K562 (cell line): ENCODE measurements around the gene ASPHD1. TPM values are rescaled to one million over a fixed set of nuclear protein-coding genes. Genes with fewer than 3 reads are reported as not detected.
A peak's percentile ranks its signal among the peaks of the same experiment; 100 is the strongest.

Experiments
- ATAC-seq: fragments of 200-7000 bp; cut with Tn5 transposase; 3 replicates; pipeline ENCODE4 v1.9.1; 2020; ENCODE audit warnings: moderate library complexity
- BruUV-seq: library from RNA; stranded (reverse); fragments of 400-500 nt; replicated peaks from 2 replicates; lab custom pipeline; 2021; lab: Mats Ljungman, UMichigan
- CTCF ChIA-PET: fragments of 300-600 bp; formaldehyde crosslinking; extraction: SDS; loops from one replicate; lab custom pipeline; 2021; ENCODE audit warnings: low intra/inter-chr PET ratio; lab: Yijun Ruan, JAX
- POLR2A ChIA-PET: fragments of 300-600, 350-650 bp; sonication (Branson Sonifier 250); formaldehyde crosslinking; extraction: SDS; loops from one replicate; lab custom pipeline; 2021; ENCODE audit warnings: antibody characterized with exemption, inconsistent platforms; lab: Yijun Ruan, JAX
- DNase-seq, 4 experiments: peaks; one replicate each; pipeline versions ENCODE4 v3.0.0 to v3.0.0-alpha.2; 2011 to 2018; ENCODE audit warnings: low spot score in 3 of 4, mixed read lengths in 3 of 4; ENCODE audit errors: extremely low read depth in 1 of 4
- FAIRE-seq: peaks from 2 replicates; lab custom pipeline; 2011; peaks lifted over from hg19 to GRCh38; lab: Jason Lieb, UNC
- H2AFZ ChIP-seq: 2 replicates; pipeline ENCODE4 v1.6.0; 2011; ENCODE audit warnings: low read depth, low read length, control low read depth, inconsistent platforms
- H3K27ac ChIP-seq: fragments of 200-600 bp; 3 replicates; pipeline ENCODE4 v1.8.0; 2011; ENCODE audit warnings: low read depth, mild to moderate bottlenecking, control low read depth, inconsistent platforms, low read length, moderate library complexity, mixed read lengths; ENCODE audit errors: extremely low read depth
- H3K27me3 ChIP-seq, 2 experiments: fragments of 300-600 bp in 1 of 2; 2 replicates in 1 of 2; 3 replicates in 1 of 2; pipeline versions ENCODE4 v1.6.0 to v1.8.0; 2011; ENCODE audit warnings: inconsistent platforms in 2 of 2, low read length in 2 of 2, mild to moderate bottlenecking in 1 of 2, mixed read lengths in 1 of 2, moderate library complexity in 1 of 2; ENCODE audit not compliant: control insufficient read depth in 2 of 2, insufficient read depth in 2 of 2
- H3K36me3 ChIP-seq: fragments of 300-600 bp; 3 replicates; pipeline ENCODE4 v1.8.0; 2011; ENCODE audit warnings: mild to moderate bottlenecking, low read length, inconsistent platforms; ENCODE audit not compliant: control insufficient read depth, insufficient read depth
- H3K4me1 ChIP-seq, 2 experiments: fragments of 200-600 bp in 1 of 2; replicated peaks in 1 of 2; 2 replicates in 1 of 2; 3 replicates in 1 of 2; pipeline versions ENCODE4 v1.5.1 to v1.8.0; 2011; ENCODE audit warnings: inconsistent platforms in 2 of 2, low read length in 2 of 2, mild to moderate bottlenecking in 1 of 2, mixed read lengths in 1 of 2, moderate library complexity in 1 of 2; ENCODE audit not compliant: control insufficient read depth in 2 of 2, insufficient read depth in 2 of 2
- H3K4me2 ChIP-seq: 2 replicates; pipeline ENCODE4 v1.6.1; 2011; ENCODE audit warnings: low read length, control low read depth, inconsistent platforms, mixed read lengths; ENCODE audit not compliant: insufficient read depth
- H3K4me3 ChIP-seq: fragments of 200-600 bp; sonication (generic), shearing (Covaris generic); 2 replicates; pipeline ENCODE4 v1.5.1; 2016; ENCODE audit warnings: control low read depth, inconsistent platforms
- H3K79me2 ChIP-seq: fragments of 200-600 bp; 3 replicates; pipeline ENCODE4 v1.8.0; 2011; ENCODE audit warnings: low read length, inconsistent platforms; ENCODE audit not compliant: control insufficient read depth, insufficient read depth
- H3K9ac ChIP-seq, 2 experiments: 2 replicates each; pipeline versions ENCODE4 v1.6.0 to v1.6.1; 2011; ENCODE audit warnings: low read depth in 2 of 2, low read length in 2 of 2, control low read depth in 1 of 2, inconsistent platforms in 1 of 2, mild to moderate bottlenecking in 1 of 2, mixed read lengths in 1 of 2; ENCODE audit not compliant: insufficient read depth in 1 of 2
- H3K9me1 ChIP-seq: one replicate; pipeline ENCODE4 v1.6.0; 2011; ENCODE audit warnings: inconsistent platforms, mild to moderate bottlenecking, low read length, moderate library complexity; ENCODE audit not compliant: control insufficient read depth, insufficient read depth
- H3K9me3 ChIP-seq: replicated peaks from 2 replicates; pipeline ENCODE4 v1.5.1; 2011; ENCODE audit warnings: low read depth, low read length, inconsistent platforms; ENCODE audit not compliant: control insufficient read depth, insufficient read depth
- H4K20me1 ChIP-seq: replicated peaks from 2 replicates; pipeline ENCODE4 v1.6.1; 2011; ENCODE audit warnings: low read length, inconsistent platforms, mixed read lengths; ENCODE audit not compliant: control insufficient read depth, insufficient read depth
- CCAR2 ChIP-seq: fragments of 200-400 bp; formaldehyde crosslinking; IDR thresholded peaks from 2 replicates; pipeline ENCODE4 v1.6.1; 2017; ENCODE audit warnings: mild to moderate bottlenecking, low read depth, low read length
- CHAMP1 ChIP-seq: fragments of 450-650 bp; IDR thresholded peaks from 2 replicates; pipeline ENCODE4 v1.6.1; 2016; ENCODE audit warnings: mild to moderate bottlenecking
- CREBBP ChIP-seq: IDR thresholded peaks from one replicate; pipeline ENCODE4 v1.6.1; 2012; ENCODE audit warnings: low read depth, mild to moderate bottlenecking, control low read depth, inconsistent platforms, low read length
- ETV1 ChIP-seq: fragments of 450-650 bp; conservative IDR thresholded peaks from 2 replicates; pipeline ENCODE4 v1.6.1; 2016; ENCODE audit warnings: missing genetic modification characterization, control low read depth, low read depth, missing compliant biosample characterization
- HNRNPK ChIP-seq: fragments of 200-400 bp; formaldehyde crosslinking; IDR thresholded peaks from one replicate; pipeline ENCODE4 v1.6.1; 2018; ENCODE audit warnings: mild to moderate bottlenecking, low read depth, low read length; ENCODE audit not compliant: poor library complexity, severe bottlenecking
- MCM5 ChIP-seq: fragments of 450-650 bp; IDR thresholded peaks from 2 replicates; pipeline ENCODE4 v1.6.1; 2016; ENCODE audit warnings: low read depth
- MYBL2 ChIP-seq, 2 experiments: fragments of 450-650 bp in 1 of 2; sonication (generic) in 1 of 2; formaldehyde crosslinking in 1 of 2; IDR thresholded peaks; 2 replicates each; pipeline versions ENCODE4 v1.6.1 to v1.8.1; 2017 to 2022; ENCODE audit warnings: borderline replicate concordance in 1 of 2, inconsistent platforms in 1 of 2, low read depth in 1 of 2, mild to moderate bottlenecking in 1 of 2, missing genetic modification reagents in 1 of 2, moderate library complexity in 1 of 2
- RBFOX2 ChIP-seq: fragments of 200-400 bp; formaldehyde crosslinking; IDR thresholded peaks from 2 replicates; pipeline ENCODE4 v1.6.1; 2017; ENCODE audit warnings: low read depth, mild to moderate bottlenecking, low read length, moderate library complexity
- RBM39 ChIP-seq: fragments of 200-400 bp; formaldehyde crosslinking; optimal IDR thresholded peaks from 2 replicates; pipeline ENCODE3; 2018; ENCODE audit warnings: low read depth, low read length
- RFX7 ChIP-seq: fragments of 250-450 bp; sonication (Bioruptor Pico); IDR thresholded peaks from 2 replicates; pipeline ENCODE4 v1.5.1; 2021; ENCODE audit warnings: mild to moderate bottlenecking
- TGIF2 ChIP-seq: sonication (generic); formaldehyde crosslinking; IDR thresholded peaks from 2 replicates; pipeline ENCODE4 v1.8.1; 2022; ENCODE audit warnings: mild to moderate bottlenecking, missing genetic modification reagents, moderate library complexity
- THRAP3 ChIP-seq: fragments of 450-650 bp; IDR thresholded peaks from 2 replicates; pipeline ENCODE4 v1.6.1; 2016; ENCODE audit warnings: mild to moderate bottlenecking, inconsistent platforms, borderline replicate concordance
- TRIM24 ChIP-seq, 2 experiments: fragments of 450-650 bp; IDR thresholded peaks; 2 replicates each; pipeline ENCODE4 v1.6.1; 2016
- WGBS: fragments of 100-300 bp; shearing (Covaris generic); methylation state at CpG from one replicate; pipeline ENCODE4 v1.1.6; 2016; ENCODE audit warnings: low coverage, mixed read lengths; ENCODE audit not compliant: insufficient coverage; ENCODE audit errors: missing lambda C conversion rate; 5-methylcytosine and 5-hydroxymethylcytosine counted together
- in situ Hi-C: fragments of 300-500 bp; cut with MboI; formaldehyde crosslinking; loops from 4 replicates; pipeline ENCODE4 v1.15.0; 2018; ENCODE audit warnings: inconsistent platforms, mixed read lengths
- intact Hi-C: fragments of 100-400 bp; cut with micrococcal nuclease; formaldehyde crosslinking; loops from 2 replicates; pipeline ENCODE4 v1.14.2; 2022
- polyA plus RNA-seq, 8 experiments: library from polyadenylated mRNA; depleted of rRNA in 4 of 8; stranded (reverse) in 5 of 8; unstranded in 3 of 8; fragments of >200 nt; fragmentation: Nextera tagmentation in 2 of 8; fragmentation: Illumina TruSeq in 1 of 8; extraction: Ambion mirVana in 2 of 8; extraction: Trizol in 1 of 8; gene quantifications; 2 replicates each; pipeline versions ENCODE4 v1.2.1 to v1.2.3, GENCODE V29; 2011 to 2014; ENCODE audit warnings: inconsistent platforms in 1 of 8, missing spikeins in 1 of 8
- total RNA-seq, 7 experiments: library from RNA; depleted of rRNA in 6 of 7; stranded (reverse); fragments of >200 nt in 6 of 7; fragmentation: Illumina TruSeq in 2 of 7; extraction: Trizol in 2 of 7; gene quantifications; 2 replicates each; pipeline versions ENCODE4 v1.2.1 to v1.2.3, GENCODE V29; 2011 to 2021; ENCODE audit warnings: low replicate concordance in 1 of 7
- TF ChIP-seq, protein P1 (sequence below): fragments of 450-650 bp; IDR thresholded peaks from 2 replicates; pipeline ENCODE4 v1.6.1; 2018; ENCODE audit not compliant: partially characterized antibody

Gene ASPHD1
- total and polyA plus RNA-seq, 9 of the 15 experiments (the other 6 are each of a cell fraction or from before 2014, with no cell fraction given): 0.03 to 0.70 (median 0.24) TPM; not detected in 5

DNA sequence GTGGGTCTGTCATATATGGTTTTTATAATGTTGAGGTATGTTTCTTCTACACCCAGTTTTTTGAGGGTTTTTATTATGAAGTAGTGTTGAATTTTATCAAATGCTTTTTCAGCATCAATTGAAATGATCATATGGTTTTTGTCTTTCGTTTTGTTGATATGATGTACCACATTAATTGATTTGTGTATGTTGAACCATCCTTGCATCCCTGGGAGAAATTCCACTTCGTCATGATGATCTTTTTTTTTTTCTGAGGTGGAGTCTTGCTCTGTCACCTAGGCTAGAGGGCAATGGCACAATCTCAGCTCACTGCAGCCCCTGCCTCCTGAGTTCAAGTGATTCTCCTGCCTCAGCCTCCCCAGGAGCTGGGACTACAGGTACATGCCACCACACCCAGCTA, 47.6 kb downstream of the ASPHD1 start (continued):
- TF ChIP-seq, protein P1, sequence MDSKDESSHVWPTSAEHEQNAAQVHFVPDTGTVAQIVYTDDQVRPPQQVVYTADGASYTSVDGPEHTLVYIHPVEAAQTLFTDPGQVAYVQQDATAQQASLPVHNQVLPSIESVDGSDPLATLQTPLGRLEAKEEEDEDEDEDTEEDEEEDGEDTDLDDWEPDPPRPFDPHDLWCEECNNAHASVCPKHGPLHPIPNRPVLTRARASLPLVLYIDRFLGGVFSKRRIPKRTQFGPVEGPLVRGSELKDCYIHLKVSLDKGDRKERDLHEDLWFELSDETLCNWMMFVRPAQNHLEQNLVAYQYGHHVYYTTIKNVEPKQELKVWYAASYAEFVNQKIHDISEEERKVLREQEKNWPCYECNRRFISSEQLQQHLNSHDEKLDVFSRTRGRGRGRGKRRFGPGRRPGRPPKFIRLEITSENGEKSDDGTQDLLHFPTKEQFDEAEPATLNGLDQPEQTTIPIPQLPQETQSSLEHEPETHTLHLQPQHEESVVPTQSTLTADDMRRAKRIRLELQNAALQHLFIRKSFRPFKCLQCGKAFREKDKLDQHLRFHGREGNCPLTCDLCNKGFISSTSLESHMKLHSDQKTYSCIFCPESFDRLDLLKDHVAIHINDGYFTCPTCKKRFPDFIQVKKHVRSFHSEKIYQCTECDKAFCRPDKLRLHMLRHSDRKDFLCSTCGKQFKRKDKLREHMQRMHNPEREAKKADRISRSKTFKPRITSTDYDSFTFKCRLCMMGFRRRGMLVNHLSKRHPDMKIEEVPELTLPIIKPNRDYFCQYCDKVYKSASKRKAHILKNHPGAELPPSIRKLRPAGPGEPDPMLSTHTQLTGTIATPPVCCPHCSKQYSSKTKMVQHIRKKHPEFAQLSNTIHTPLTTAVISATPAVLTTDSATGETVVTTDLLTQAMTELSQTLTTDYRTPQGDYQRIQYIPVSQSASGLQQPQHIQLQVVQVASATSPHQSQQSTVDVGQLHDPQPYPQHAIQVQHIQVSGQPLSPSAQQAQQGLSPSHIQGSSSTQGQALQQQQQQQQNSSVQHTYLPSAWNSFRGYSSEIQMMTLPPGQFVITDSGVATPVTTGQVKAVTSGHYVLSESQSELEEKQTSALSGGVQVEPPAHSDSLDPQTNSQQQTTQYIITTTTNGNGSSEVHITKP: no peak
- TF ChIP-seq THRAP3 (no peak), TRIM24 (IDR thresholded peaks at IDR 0.05) (peak; percentile 54 to 69), ETV1 (no peak)

- in situ Hi-C loops: no loop called here
- Histone ChIP-seq H3K9me3 (peaks cover 9% of the 10 kb centered on the region), H3K27me3 (no peaks in the 10 kb centered on the region), H3K36me3 (no peaks in the 10 kb centered on the region), H3K79me2 (no peaks in the 10 kb centered on the region), H3K4me2 (no peak overlapping the region), H3K4me1 (peaks cover 0 to 3% of the 10 kb centered on the region in 2 experiments; a peak in 1 of 5 replicates), H3K9ac (no peak overlapping the region), H4K20me1 (no peaks in the 10 kb centered on the region), H3K9me1 (no peaks in the 10 kb centered on the region), H3K27ac (no peak overlapping the region), H3K4me3 (no peak overlapping the region), H2AFZ (no peak overlapping the region)
- no TSS peak for BruUV-seq
- POLR2A ChIA-PET: no interaction called here
- DNase-seq (no peak), ATAC-seq (no peak), FAIRE-seq (no peak)
- CTCF ChIA-PET: no interaction called here
- WGBS: 34% methylated on average over 4 of the region's 4 CpGs
- intact Hi-C loops: no loop called here
- TF ChIP-seq HNRNPK: no peak
- no peak for TF ChIP-seq RBM39
- no peak for TF ChIP-seq TGIF2 (CRISPR knock-in tag)
- TF ChIP-seq CCAR2: no peak
- TF ChIP-seq RFX7 (CRISPR knock-in tag): no peak
- no peak for TF ChIP-seq MYBL2 (IDR thresholded peaks at IDR 0.05; ENCODE audit: low read depth)
- TF ChIP-seq MYBL2 (CRISPR knock-in tag; IDR thresholded peaks at IDR 0.05; ENCODE audit: borderline replicate concordance): no peak
- no peak for TF ChIP-seq CHAMP1
- TF ChIP-seq MCM5: no peak
- TF ChIP-seq RBFOX2: no peak
- TF ChIP-seq CREBBP: no peak
Observed at GRCh38 chr16:29950806-29951461, 50.6 kb downstream of the ASPHD1 start.
